Measurements from ENCODE around the gene FLNA.

- TF ChIP-seq CTCF (IDR thresholded peaks at IDR 0.05; ENCODE audit: low read length) (no peak), EZH2 (optimal IDR thresholded peaks at IDR 0.05; ENCODE audit: low read depth, low read length) (no peak), EZH2phosphoT487 (IDR thresholded peaks at IDR 0.05; ENCODE audit: low read length) (no peak)
Observed at GRCh38 chrX:154404625-154405192, 30.3 kb upstream of the FLNA start.
